Nephron progenitor cell (in vitro differentiated cells): ENCODE data around the gene CDHR1.

Experiments
- DNase-seq: peaks from one replicate; pipeline ENCODE4 v3.0.0; 2021
- H3K27ac Mint-ChIP-seq: 2 replicates; pipeline ENCODE4 v1.8.0; 2021; ENCODE audit warnings: mild to moderate bottlenecking, moderate library complexity, mixed read lengths
- H3K27me3 Mint-ChIP-seq: 2 replicates; pipeline ENCODE4 v1.8.0; 2021; ENCODE audit warnings: mild to moderate bottlenecking, low read depth, mixed read lengths; ENCODE audit not compliant: poor library complexity
- H3K36me3 Mint-ChIP-seq: 2 replicates; pipeline ENCODE4 v1.8.0; 2021; ENCODE audit warnings: low read depth, mixed read lengths
- H3K4me1 Mint-ChIP-seq: 2 replicates; pipeline ENCODE4 v1.8.0; 2021; ENCODE audit warnings: mixed read lengths
- H3K4me3 Mint-ChIP-seq: 2 replicates; pipeline ENCODE4 v1.8.0; 2021; ENCODE audit warnings: mild to moderate bottlenecking, moderate library complexity, mixed read lengths
- H3K9me3 Mint-ChIP-seq: 2 replicates; pipeline ENCODE4 v1.8.0; 2021; ENCODE audit warnings: mild to moderate bottlenecking, moderate library complexity, mixed read lengths
- CTCF ChIP-seq: fragments of 200-600 bp; sonication (generic); IDR thresholded peaks from 2 replicates; pipeline ENCODE4 v1.5.0; 2021; ENCODE audit warnings: antibody characterized with exemption

CDHR1 gene

GRCh38 chr10:84185526-84186175, 8.7 kb upstream of the CDHR1 start:
- H3K27me3 Mint-ChIP-seq: peaks cover 4% of the 10 kb centered on the region
- no peaks in the 10 kb centered on the region for H3K4me1 Mint-ChIP-seq
- TF ChIP-seq CTCF: no peak
- H3K9me3 Mint-ChIP-seq: peaks cover 4% of the 10 kb centered on the region
- no peak for DNase-seq
- H3K27ac Mint-ChIP-seq: no peak overlapping the region
- no peaks in the 10 kb centered on the region for H3K36me3 Mint-ChIP-seq
- H3K4me3 Mint-ChIP-seq: no peak overlapping the region

- TF ChIP-seq CTCF: no peak
- Mint-ChIP-seq H3K4me1 (no peaks in the 10 kb centered on the region), H3K36me3 (no peaks in the 10 kb centered on the region), H3K9me3 (no peaks in the 10 kb centered on the region), H3K27ac (no peak overlapping the region), H3K27me3 (peaks cover 33% of the 10 kb centered on the region), H3K4me3 (no peak overlapping the region)
- no peak for DNase-seq
Measured at GRCh38 chr10:84188815-84189214, 5.5 kb upstream of the CDHR1 start.

GRCh38 chr10:84190621-84191020, 3.7 kb upstream of the CDHR1 start:
- Mint-ChIP-seq H3K27me3 (peaks cover 48% of the 10 kb centered on the region), H3K4me3 (no peak overlapping the region), H3K4me1 (no peaks in the 10 kb centered on the region), H3K36me3 (no peaks in the 10 kb centered on the region), H3K27ac (no peak overlapping the region), H3K9me3 (no peaks in the 10 kb centered on the region)
- DNase-seq: no peak
- no peak for TF ChIP-seq CTCF

GRCh38 chr10:84191106-84191505, 3.2 kb upstream of the CDHR1 start:
- H3K27ac Mint-ChIP-seq: no peak overlapping the region
- no peaks in the 10 kb centered on the region for H3K4me1 Mint-ChIP-seq
- peaks cover 53% of the 10 kb centered on the region for H3K27me3 Mint-ChIP-seq

GRCh38 chr10:84193327-84193726, 1.0 kb upstream of the CDHR1 start:
- Mint-ChIP-seq H3K36me3 (no peaks in the 10 kb centered on the region), H3K4me1 (no peaks in the 10 kb centered on the region), H3K4me3 (peak overlapping the region; percentile 47), H3K27me3 (peaks cover 74% of the 10 kb centered on the region), H3K27ac (no peak overlapping the region), H3K9me3 (no peaks in the 10 kb centered on the region)
- no peak for TF ChIP-seq CTCF
- DNase-seq: no peak

More at GRCh38 chr10:84191106-84191505, 3.2 kb upstream of the CDHR1 start:
- DNase-seq: no peak
- Mint-ChIP-seq H3K4me3 (no peak overlapping the region), H3K36me3 (no peaks in the 10 kb centered on the region), H3K9me3 (no peaks in the 10 kb centered on the region)
- no peak for TF ChIP-seq CTCF

GRCh38 chr10:84193846-84194423, 402 bp upstream of the CDHR1 start:
- Mint-ChIP-seq H3K36me3 (no peaks in the 10 kb centered on the region), H3K9me3 (no peaks in the 10 kb centered on the region), H3K27me3 (peaks cover 79% of the 10 kb centered on the region), H3K27ac (no peak overlapping the region), H3K4me3 (peak overlapping the region; percentile 70), H3K4me1 (no peaks in the 10 kb centered on the region)
- no peak for DNase-seq
- no peak for TF ChIP-seq CTCF
